B cell (primary cell): ENCODE measurements around the gene GKN1. TPM values are rescaled to one million over a fixed set of nuclear protein-coding genes. Genes with fewer than 3 reads are reported as not detected.

Experiments
- ATAC-seq: fragments of 200-7000 bp; cut with Tn5 transposase; one replicate; pipeline ENCODE4 v1.10.0; 2021; ENCODE audit warnings: low read depth, mild to moderate bottlenecking, moderate number of reproducible peaks, moderate library complexity
- CTCF ChIA-PET: fragments of 350-600 bp; sonication (Branson Sonifier 250); formaldehyde crosslinking; loops from one replicate; lab custom pipeline; 2021; ENCODE audit warnings: antibody characterized with exemption, inconsistent platforms; lab: Charles Lee
- POLR2A ChIA-PET: fragments of 350-600 bp; sonication (Branson Sonifier 250); formaldehyde crosslinking; loops from one replicate; lab custom pipeline; 2021; ENCODE audit warnings: antibody characterized with exemption; lab: Charles Lee
- DNase-seq: peaks from one replicate; pipeline ENCODE4 v3.0.0; 2013
- H2AFZ ChIP-seq: 2 replicates; pipeline ENCODE4 v1.6.1; 2012; ENCODE audit warnings: mild to moderate bottlenecking, low read depth, low read length; ENCODE audit not compliant: insufficient read depth, poor library complexity, severe bottlenecking
- H3K27ac ChIP-seq, 2 donors: 1 replicate in 1 of 2; 2 replicates in 1 of 2; pipeline ENCODE4 v1.5.1; 2012 to 2013; ENCODE audit warnings: low read length in 2 of 2, mild to moderate bottlenecking in 2 of 2, moderate library complexity in 1 of 2
- H3K27me3 ChIP-seq, 4 experiments: fragments of 200-600 bp in 1 of 4; sonication (generic) in 1 of 4; replicated peaks in 1 of 4; 1 replicate in 2 of 4; 2 replicates in 2 of 4; pipeline versions ENCODE4 v1.6.1 to v1.7.0; 2013 to 2016; ENCODE audit warnings: low read length in 3 of 4, mild to moderate bottlenecking in 2 of 4, mixed read lengths in 1 of 4, moderate library complexity in 1 of 4; ENCODE audit not compliant: insufficient read depth in 4 of 4, control insufficient read depth in 3 of 4; ENCODE audit errors: control extremely low read depth in 1 of 4
- H3K36me3 ChIP-seq, 2 experiments: replicated peaks in 1 of 2; 1 replicate in 1 of 2; 2 replicates in 1 of 2; pipeline versions ENCODE4 v1.6.1 to v1.7.1; 2013; ENCODE audit warnings: low read length in 1 of 2; ENCODE audit not compliant: insufficient read depth in 2 of 2, control insufficient read depth in 1 of 2; ENCODE audit errors: control extremely low read depth in 1 of 2, extremely low read depth in 1 of 2
- H3K4me1 ChIP-seq, 2 donors: fragments of 200-600 bp in 1 of 2; sonication (generic) in 1 of 2; 1 replicate in 1 of 2; 2 replicates in 1 of 2; pipeline versions ENCODE4 v1.5.1 to v1.6.1; 2013 to 2017; ENCODE audit warnings: low read length in 2 of 2; ENCODE audit not compliant: control insufficient read depth in 2 of 2, insufficient read depth in 2 of 2
- H3K4me2 ChIP-seq: replicated peaks from 2 replicates; pipeline ENCODE3; 2012; ENCODE audit warnings: mild to moderate bottlenecking, low read depth, low read length; ENCODE audit not compliant: poor library complexity, severe bottlenecking
- H3K4me3 ChIP-seq, 5 experiments: fragments of 200-600 bp in 1 of 5; sonication (generic) in 1 of 5; 1 replicate in 3 of 5; 2 replicates in 2 of 5; pipeline versions ENCODE4 v1.5.1 to v1.7.0; 2011 to 2016; ENCODE audit warnings: low read length in 4 of 5, mild to moderate bottlenecking in 4 of 5, low read depth in 2 of 5, control low read depth in 1 of 5, moderate library complexity in 1 of 5; ENCODE audit not compliant: insufficient read depth in 1 of 5; ENCODE audit errors: control extremely low read depth in 1 of 5, extremely low read depth in 1 of 5
- H3K79me2 ChIP-seq: fragments of 200-600 bp; sonication (generic); one replicate; pipeline ENCODE4 v1.6.0; 2016; ENCODE audit warnings: low read length; ENCODE audit not compliant: control insufficient read depth, insufficient read depth
- H3K9ac ChIP-seq: fragments of 200-600 bp; sonication (generic); 2 replicates; pipeline ENCODE4 v1.6.1; 2017; ENCODE audit warnings: mild to moderate bottlenecking, low read length, moderate library complexity
- H3K9me3 ChIP-seq, 3 donors: one replicate each; pipeline versions ENCODE4 v1.6.1 to v1.7.1; 2013; ENCODE audit warnings: low read length in 2 of 3; ENCODE audit not compliant: control insufficient read depth in 2 of 3, insufficient read depth in 1 of 3; ENCODE audit errors: control extremely low read depth in 1 of 3
- H4K20me1 ChIP-seq: 2 replicates; pipeline ENCODE4 v1.6.0; 2012; ENCODE audit warnings: mild to moderate bottlenecking, low read length; ENCODE audit not compliant: insufficient read depth, control insufficient read depth, poor library complexity, severe bottlenecking
- H3K27ac Mint-ChIP-seq: one replicate; pipeline ENCODE4 v1.8.0; 2021; ENCODE audit warnings: mixed read lengths
- H3K27me3 Mint-ChIP-seq: one replicate; pipeline ENCODE4 v1.8.0; 2021; ENCODE audit warnings: mixed read lengths
- H3K4me1 Mint-ChIP-seq: one replicate; pipeline ENCODE4 v1.8.0; 2021; ENCODE audit warnings: mixed read lengths
- H3K4me3 Mint-ChIP-seq: one replicate; pipeline ENCODE4 v1.8.0; 2021; ENCODE audit warnings: mixed read lengths
- H3K9me3 Mint-ChIP-seq: one replicate; pipeline ENCODE4 v1.8.0; 2022; ENCODE audit warnings: mixed read lengths; ENCODE audit not compliant: insufficient read depth
- EZH2 ChIP-seq: IDR thresholded peaks from 2 replicates; pipeline ENCODE4 v1.6.1; 2012; ENCODE audit warnings: borderline replicate concordance, low read depth, mild to moderate bottlenecking, moderate library complexity, low read length; ENCODE audit not compliant: insufficient read depth, poor library complexity, severe bottlenecking
- WGBS: methylation state at CpG from one replicate; pipeline ENCODE4 v1.1.5; 2013; ENCODE audit warnings: missing lambda C conversion rate; ENCODE audit not compliant: insufficient coverage; 5-methylcytosine and 5-hydroxymethylcytosine counted together
- intact Hi-C: fragments of 100-400 bp; cut with micrococcal nuclease; formaldehyde crosslinking; loops from one replicate; pipeline ENCODE4 v1.10.0; 2022
- polyA plus RNA-seq: library from polyadenylated mRNA; depleted of rRNA; stranded (reverse); fragments of >200 nt; gene quantifications from 2 replicates; pipeline ENCODE4 v1.2.3, GENCODE V29; 2012
- total RNA-seq, 2 donors: library from RNA; stranded (reverse); fragments of 120-200 nt in 1 of 2; gene quantifications; 1 replicate in 1 of 2; 2 replicates in 1 of 2; pipeline versions ENCODE4 v1.2.3 to v1.2.4, GENCODE V29; 2013 to 2022
- TF ChIP-seq, protein P1 (sequence below): fragments of 200-600 bp; IDR thresholded peaks from one replicate; pipeline ENCODE4 v1.8.0; 2022; ENCODE audit warnings: antibody characterized with exemption, mild to moderate bottlenecking

The GKN1 gene
- total and polyA plus RNA-seq, 2 donors (not counting 1 experiment from before 2014, with no cell fraction given), result not detected

DNA sequence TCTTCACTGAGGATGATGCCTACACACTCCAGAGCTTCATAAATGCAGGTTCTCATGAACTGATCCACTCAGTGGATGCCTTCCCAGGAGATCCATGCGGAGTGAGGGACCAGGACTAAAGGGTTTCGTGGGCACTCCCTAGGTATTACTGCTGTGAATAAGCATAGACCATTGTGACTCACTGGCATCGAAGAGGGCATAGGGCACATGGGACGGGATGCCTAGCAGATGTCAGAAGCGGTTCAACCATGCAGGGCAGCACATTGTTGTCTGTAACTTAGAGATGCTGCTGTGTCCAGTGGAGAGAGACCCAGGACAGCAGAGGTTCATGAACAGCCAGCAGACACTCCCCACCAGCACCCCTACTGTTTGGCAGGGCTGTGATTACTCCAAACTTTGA lies 39.0 kb upstream of the GKN1 start:
- peaks cover 0 to 5% (median 0%) of the 10 kb centered on the region in 4 experiments for H3K27me3 ChIP-seq
- ChIA-PET CTCF (interaction anchor here (0.7 to 1.1 kb wide), 2 partner anchors 11 to 1380 kb away, joined by 4 to 13 read pairs; no protein-coding TSS in a partner anchor), POLR2A (no interaction called here)
- no peak overlapping the region for H3K4me3 ChIP-seq
- H3K27ac ChIP-seq, result no peak overlapping the region
- no peaks in the 10 kb centered on the region for H3K36me3 ChIP-seq
- ATAC-seq (no peak), DNase-seq (no peak)
- no peaks in the 10 kb centered on the region for H3K4me1 Mint-ChIP-seq
- WGBS, result 91% methylated on average over 5 of the region's 5 CpGs
- peaks cover 6% of the 10 kb centered on the region for H3K9me3 Mint-ChIP-seq
- no peak overlapping the region for H3K4me3 Mint-ChIP-seq
- H3K9me3 ChIP-seq, result peaks cover 0 to 11% (median 5%) of the 10 kb centered on the region in 3 donors
- no peak for TF ChIP-seq EZH2
- TF ChIP-seq, protein P1, sequence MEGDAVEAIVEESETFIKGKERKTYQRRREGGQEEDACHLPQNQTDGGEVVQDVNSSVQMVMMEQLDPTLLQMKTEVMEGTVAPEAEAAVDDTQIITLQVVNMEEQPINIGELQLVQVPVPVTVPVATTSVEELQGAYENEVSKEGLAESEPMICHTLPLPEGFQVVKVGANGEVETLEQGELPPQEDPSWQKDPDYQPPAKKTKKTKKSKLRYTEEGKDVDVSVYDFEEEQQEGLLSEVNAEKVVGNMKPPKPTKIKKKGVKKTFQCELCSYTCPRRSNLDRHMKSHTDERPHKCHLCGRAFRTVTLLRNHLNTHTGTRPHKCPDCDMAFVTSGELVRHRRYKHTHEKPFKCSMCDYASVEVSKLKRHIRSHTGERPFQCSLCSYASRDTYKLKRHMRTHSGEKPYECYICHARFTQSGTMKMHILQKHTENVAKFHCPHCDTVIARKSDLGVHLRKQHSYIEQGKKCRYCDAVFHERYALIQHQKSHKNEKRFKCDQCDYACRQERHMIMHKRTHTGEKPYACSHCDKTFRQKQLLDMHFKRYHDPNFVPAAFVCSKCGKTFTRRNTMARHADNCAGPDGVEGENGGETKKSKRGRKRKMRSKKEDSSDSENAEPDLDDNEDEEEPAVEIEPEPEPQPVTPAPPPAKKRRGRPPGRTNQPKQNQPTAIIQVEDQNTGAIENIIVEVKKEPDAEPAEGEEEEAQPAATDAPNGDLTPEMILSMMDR, result no peak
- no peaks in the 10 kb centered on the region for H4K20me1 ChIP-seq
- no peak overlapping the region for H3K27ac Mint-ChIP-seq
- no peaks in the 10 kb centered on the region for H3K4me1 ChIP-seq
- no peak overlapping the region for H3K9ac ChIP-seq
- H3K4me2 ChIP-seq, result no peak overlapping the region
- H3K27me3 Mint-ChIP-seq, result peaks cover 18% of the 10 kb centered on the region
- intact Hi-C loops, result no loop called here
- H2AFZ ChIP-seq, result no peak overlapping the region
- no peaks in the 10 kb centered on the region for H3K79me2 ChIP-seq

DNA sequence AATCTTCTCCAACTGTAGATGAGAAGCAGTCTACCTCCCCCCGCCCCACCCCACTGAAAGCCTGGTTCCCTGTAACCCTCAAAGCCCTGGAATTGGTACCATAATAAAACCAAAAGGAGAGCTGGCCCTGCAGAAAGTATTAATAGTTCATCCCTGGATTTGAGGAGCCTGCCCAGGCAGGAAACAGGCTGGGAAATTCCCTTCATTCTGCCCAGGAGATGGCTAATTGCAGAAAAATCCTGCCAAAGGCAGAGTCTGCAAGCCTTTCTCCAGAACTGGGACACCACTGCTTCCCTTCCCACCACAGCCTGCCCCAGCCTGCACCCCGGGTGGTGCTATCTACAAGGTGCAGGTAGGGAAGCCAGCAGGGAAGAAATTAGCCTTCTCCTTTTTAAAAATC lies 38.0 kb upstream of the GKN1 start:
- H3K9me3 ChIP-seq, result peaks cover 0 to 5% (median 0%) of the 10 kb centered on the region in 3 donors
- WGBS, result no CpG with 5 or more reads among the region's 2 CpGs
- Mint-ChIP-seq H3K27me3 (peaks cover 26% of the 10 kb centered on the region), H3K27ac (no peak overlapping the region), H3K4me3 (no peak overlapping the region), H3K9me3 (peaks cover 3% of the 10 kb centered on the region), H3K4me1 (no peaks in the 10 kb centered on the region)
- no peak overlapping the region for H3K27ac ChIP-seq
- CTCF ChIA-PET, result no interaction called here
- POLR2A ChIA-PET, result no interaction called here
- no peak for TF ChIP-seq EZH2
- TF ChIP-seq, protein P1, result no peak
- intact Hi-C loops, result no loop called here
- H4K20me1 ChIP-seq, result no peaks in the 10 kb centered on the region
- peaks cover 0 to 5% (median 0%) of the 10 kb centered on the region in 4 experiments for H3K27me3 ChIP-seq
- no peaks in the 10 kb centered on the region for H3K79me2 ChIP-seq
- H3K9ac ChIP-seq, result no peak overlapping the region
- DNase-seq (no peak), ATAC-seq (no peak)
- H2AFZ ChIP-seq, result no peak overlapping the region
- no peaks in the 10 kb centered on the region for H3K4me1 ChIP-seq
- H3K4me2 ChIP-seq, result no peak overlapping the region
- H3K36me3 ChIP-seq, result no peaks in the 10 kb centered on the region
- H3K4me3 ChIP-seq, result no peak overlapping the region
